ENCODE data around the gene GRK4.

- TF ChIP-seq CTCF (IDR thresholded peaks at IDR 0.05 in 2 of 3, conservative IDR thresholded peaks at IDR 0.05 in 1 of 3; ENCODE audit: borderline replicate concordance in 1 of 3, insufficient read depth in 1 of 3, low read depth in 2 of 3, low read length in 2 of 3) (no peak), EZH2 (IDR thresholded peaks at IDR 0.05) (no peak), CEBPB (IDR thresholded peaks at IDR 0.05; ENCODE audit: low read depth) (no peak), POLR2A (IDR thresholded peaks at IDR 0.05; ENCODE audit: borderline replicate concordance, extremely low read depth, insufficient read depth, insufficient read length) (no peak), ZFX (IDR thresholded peaks at IDR 0.05) (no peak)
Observed at GRCh38 chr4:2971275-2971674, 7.9 kb downstream of the GRK4 start.
